Measurements from ENCODE around the gene POLD4. TPM values are rescaled to one million over a fixed set of nuclear protein-coding genes. Genes with fewer than 3 reads are reported as not detected.

POLD4 gene
- total RNA-seq, 1 experiment from 2014 or later: 78.7 TPM

GRCh38 chr11:67364169-67364568, 10.8 kb upstream of the POLD4 start:
- Histone ChIP-seq H3K27me3 (ENCODE audit: control insufficient read depth, insufficient read depth, low read length) (no peaks in the 10 kb centered on the region), H3K4me1 (ENCODE audit: control insufficient read depth, insufficient read depth, low read length) (peaks cover 14% of the 10 kb centered on the region; the same call in 1 of the 2 replicates), H3K9me3 (ENCODE audit: control insufficient read depth, insufficient read depth, low read depth, low read length) (no peaks in the 10 kb centered on the region), H3K4me3 (ENCODE audit: low read depth in 2 of 2, low read length in 2 of 2) (no peak overlapping the region), H3K27ac (ENCODE audit: low read length) (no peak overlapping the region), H3K36me3 (ENCODE audit: control insufficient read depth, insufficient read depth, low read length) (no peaks in the 10 kb centered on the region)
- CTCF ChIA-PET: interaction anchor here (1.1 kb wide), 1 partner anchor 18 kb away, joined by 3 read pairs; no protein-coding TSS in a partner anchor
- TF ChIP-seq TCF7L2 (IDR thresholded peaks at IDR 0.05; ENCODE audit: low read depth, low read length): no peak
- no peak for TF ChIP-seq POLR2AphosphoS5 (IDR thresholded peaks at IDR 0.05; ENCODE audit: low read depth, low read length)
- no peak for TF ChIP-seq SIN3A (IDR thresholded peaks at IDR 0.05; ENCODE audit: borderline replicate concordance, insufficient read depth, low read depth, low read length)
- no peak for TF ChIP-seq REST (IDR thresholded peaks at IDR 0.05; ENCODE audit: insufficient read depth in 1 of 2, low read depth in 2 of 2, low read length in 1 of 2)
- TF ChIP-seq CTCF (IDR thresholded peaks at IDR 0.05): no peak
- no peak for ATAC-seq
- POLR2A ChIA-PET: interaction anchor here (0.9 kb wide), 1 partner anchor 10 kb away, joined by 6 read pairs; the partner anchor contains the start of gene CLCF1
- in situ Hi-C loops (cut with HindIII; ENCODE audit: low pct_unique_long_range_greater_than_20kb, low sequenced_read_pairs): no loop called here
- intact Hi-C loops (cut with micrococcal nuclease; ENCODE audit: unreplicated experiment): no loop called here
- no peak for DNase-seq (ENCODE audit: low read depth, low spot score)
- no TSS peak for BruUV-seq (replicated peaks)

- H3K4me1 ChIP-seq (ENCODE audit: control insufficient read depth, insufficient read depth, low read length): peaks cover 47% of the 10 kb centered on the region
- CTCF ChIA-PET: interaction anchor here (0.6 to 7.9 kb wide), 5 partner anchors 12 to 59 kb away, joined by 3 to 207 read pairs (median 4); no protein-coding TSS in a partner anchor
- in situ Hi-C loops (cut with HindIII; ENCODE audit: low pct_unique_long_range_greater_than_20kb, low sequenced_read_pairs) (no loop called here), intact Hi-C loops (cut with micrococcal nuclease; ENCODE audit: unreplicated experiment) (loop anchor here (1.0 kb wide), 1 partner anchor 24 kb away; no protein-coding TSS in a partner anchor)
- H3K36me3 ChIP-seq (ENCODE audit: control insufficient read depth, insufficient read depth, low read length): no peaks in the 10 kb centered on the region
- H3K9me3 ChIP-seq (ENCODE audit: control insufficient read depth, insufficient read depth, low read depth, low read length): no peaks in the 10 kb centered on the region
- peak overlapping the region; percentile 94 for H3K27ac ChIP-seq (ENCODE audit: low read length)
- BruUV-seq (replicated peaks): no TSS peak
- DNase-seq (ENCODE audit: low read depth, low spot score): no peak
- TF ChIP-seq CTCF (IDR thresholded peaks at IDR 0.05) (no peak), POLR2AphosphoS5 (IDR thresholded peaks at IDR 0.05; ENCODE audit: low read depth, low read length) (no peak), REST (IDR thresholded peaks at IDR 0.05; ENCODE audit: insufficient read depth in 1 of 2, low read depth in 2 of 2, low read length in 1 of 2) (no peak), SIN3A (IDR thresholded peaks at IDR 0.05; ENCODE audit: borderline replicate concordance, insufficient read depth, low read depth, low read length) (no peak), TCF7L2 (IDR thresholded peaks at IDR 0.05; ENCODE audit: low read depth, low read length) (no peak)
- no peak for ATAC-seq
- H3K4me3 ChIP-seq (ENCODE audit: low read depth in 2 of 2, low read length in 2 of 2): no peak overlapping the region
- POLR2A ChIA-PET: no interaction called here
- no peaks in the 10 kb centered on the region for H3K27me3 ChIP-seq (ENCODE audit: control insufficient read depth, insufficient read depth, low read length)
Observed at GRCh38 chr11:67357831-67358670, 4.7 kb upstream of the POLD4 start.
